Neural cell (in vitro differentiated cells): ENCODE results near the gene CABP1.

ENCODE experiments used
- CTCF ChIP-seq: fragments of 450-650 bp; IDR thresholded peaks from 2 replicates; pipeline ENCODE4 v1.5.1; 2014; ENCODE audit warnings: antibody characterized with exemption, mild to moderate bottlenecking, moderate library complexity; ENCODE audit not compliant: poor library complexity, severe bottlenecking
- SMC3 ChIP-seq: fragments of 450-650 bp; conservative IDR thresholded peaks from 2 replicates; pipeline ENCODE4 v1.6.1; 2014; ENCODE audit warnings: antibody characterized with exemption, mild to moderate bottlenecking, moderate library complexity; ENCODE audit not compliant: poor library complexity

- TF ChIP-seq CTCF (no peak), SMC3 (no peak)
Measured at GRCh38 chr12:120677765-120678473, 37.5 kb downstream of the CABP1 start.
